ENCODE data around the gene KIAA0040.
A peak's percentile ranks its signal among the peaks of the same experiment; 100 is the strongest.

The KIAA0040 gene

DNA sequence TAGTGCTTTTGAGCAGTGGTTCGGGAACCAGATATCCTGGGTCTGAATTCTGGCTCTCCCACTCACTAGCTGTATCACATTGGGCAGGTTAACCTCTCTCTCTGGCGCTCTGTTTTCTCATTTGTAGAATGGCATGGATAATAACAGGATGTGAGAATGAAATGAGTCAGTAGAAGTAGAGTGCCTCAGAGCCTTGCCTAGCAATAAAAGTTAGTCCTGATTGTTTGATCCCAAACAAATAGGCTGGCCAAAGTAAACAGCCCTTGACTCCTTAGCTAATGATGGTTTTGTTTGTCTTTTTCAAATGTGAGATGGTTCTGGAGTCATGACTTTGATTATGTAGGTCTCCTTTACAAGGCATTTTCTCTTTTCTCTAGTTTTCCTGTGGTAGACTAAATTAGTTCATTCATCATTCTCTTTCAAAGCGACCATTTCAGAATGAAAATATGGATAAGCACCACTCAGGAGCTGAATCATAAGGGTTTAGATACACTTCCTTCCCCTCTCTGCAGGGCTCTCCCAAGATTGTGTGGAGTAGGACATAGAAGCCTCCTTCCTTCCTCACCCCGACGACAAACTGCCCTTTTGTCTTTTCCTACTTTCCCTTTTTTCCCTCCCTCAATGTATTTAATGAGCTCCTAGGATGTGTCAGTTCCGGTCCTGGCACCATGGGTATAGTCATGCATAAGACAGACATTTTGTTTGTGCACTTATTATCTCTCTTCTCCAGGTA, 23.1 kb downstream of the KIAA0040 start:
- DNase-seq, result no peak

DNA sequence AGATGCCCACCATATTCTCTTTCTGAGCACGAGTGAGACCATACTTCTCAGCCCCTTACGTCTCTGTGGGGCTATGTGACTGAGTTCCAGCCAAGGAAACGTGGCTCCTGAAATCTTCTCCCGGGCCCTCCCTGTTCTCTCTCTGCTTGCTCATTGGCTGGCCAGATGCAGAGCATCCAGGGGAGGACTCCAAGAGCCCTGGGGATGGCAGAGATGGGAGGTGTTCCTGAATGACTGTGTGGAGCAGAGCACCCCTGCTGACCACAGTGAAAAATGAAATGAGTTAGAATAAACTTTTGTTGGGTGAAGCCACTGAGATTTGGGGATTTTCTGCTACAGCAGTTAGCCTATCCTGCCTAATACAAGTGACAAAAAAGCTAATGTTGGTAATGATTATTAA, 23.8 kb downstream of the KIAA0040 start:
- no peak for DNase-seq

DNA sequence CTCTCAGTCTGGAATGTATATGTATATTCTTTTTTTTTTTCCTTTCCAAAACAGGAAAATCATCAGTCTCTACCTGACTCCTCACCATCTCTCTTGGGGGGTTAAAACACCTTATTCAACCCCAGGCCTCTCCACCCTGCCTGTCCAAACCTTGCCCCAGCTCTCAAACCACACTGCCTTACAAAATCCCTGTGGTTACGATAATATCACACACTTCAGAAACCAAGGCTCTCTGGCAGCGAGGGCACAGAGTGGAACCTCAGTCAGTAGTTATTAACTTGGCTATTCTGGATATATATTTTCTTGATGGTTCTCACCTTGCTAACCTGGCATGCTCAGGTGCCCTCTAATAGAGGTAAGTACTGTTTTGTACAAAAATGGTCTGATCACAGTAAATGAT, 24.7 kb downstream of the KIAA0040 start:
- no peak for DNase-seq

DNA sequence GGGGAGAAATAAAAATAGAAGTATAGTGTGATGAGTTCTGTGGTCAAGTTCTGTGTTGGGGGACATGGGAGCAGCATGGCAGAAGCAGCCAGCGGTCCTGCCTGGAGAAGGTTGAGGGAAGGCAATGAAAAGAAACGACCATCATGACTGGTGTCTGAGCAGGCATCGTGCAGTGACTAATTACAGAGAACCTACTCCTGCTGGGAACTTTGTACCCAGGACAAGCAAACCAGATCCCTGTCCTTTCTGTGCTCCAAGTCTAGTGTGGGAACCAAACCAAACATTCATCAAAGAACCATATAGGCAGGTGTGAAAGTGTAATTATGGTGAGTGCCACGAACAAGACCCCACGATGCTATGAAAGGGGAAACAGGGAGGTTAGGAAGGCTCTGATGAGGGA, 25.8 kb downstream of the KIAA0040 start:
- DNase-seq, result no peak

DNA sequence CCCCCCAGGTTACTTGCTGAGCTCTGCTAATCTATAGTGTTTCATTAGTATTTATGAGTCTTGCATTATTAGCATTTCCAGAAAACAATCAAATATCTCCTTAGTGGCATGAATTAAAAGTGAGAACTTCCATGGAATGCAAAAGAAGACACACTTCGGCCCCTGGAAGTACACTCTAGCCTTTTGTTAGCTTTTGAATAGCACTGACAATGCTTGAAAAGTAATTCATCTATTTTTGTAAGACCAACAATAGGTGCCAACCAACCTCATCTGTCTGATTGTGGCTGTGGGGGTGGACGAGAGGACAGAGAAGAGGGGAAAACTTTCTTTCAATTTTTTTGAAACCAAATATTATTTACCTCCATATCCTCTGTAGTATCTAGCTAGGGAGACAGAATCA, 27.8 kb downstream of the KIAA0040 start:
- no peak for DNase-seq

DNA sequence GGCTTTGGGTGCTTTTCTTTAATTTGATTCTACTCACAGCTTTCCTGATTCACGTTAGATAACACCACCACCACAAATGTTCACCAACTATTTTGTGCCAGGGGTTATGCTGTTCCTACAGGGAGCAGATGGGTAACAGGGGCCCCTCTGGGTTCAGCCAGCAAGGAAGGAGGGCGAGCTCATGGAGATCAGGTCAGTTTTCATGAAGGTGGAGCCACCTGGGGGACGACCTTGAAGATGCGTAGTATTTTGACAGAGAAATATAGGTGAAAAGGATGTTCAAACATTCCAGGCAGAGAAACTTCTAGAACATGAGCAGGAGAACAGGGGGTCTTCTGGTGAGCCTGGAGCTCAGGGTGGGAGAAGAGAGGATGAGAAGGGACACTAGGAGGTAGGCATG, 28.9 kb downstream of the KIAA0040 start:
- no peak for DNase-seq

DNA sequence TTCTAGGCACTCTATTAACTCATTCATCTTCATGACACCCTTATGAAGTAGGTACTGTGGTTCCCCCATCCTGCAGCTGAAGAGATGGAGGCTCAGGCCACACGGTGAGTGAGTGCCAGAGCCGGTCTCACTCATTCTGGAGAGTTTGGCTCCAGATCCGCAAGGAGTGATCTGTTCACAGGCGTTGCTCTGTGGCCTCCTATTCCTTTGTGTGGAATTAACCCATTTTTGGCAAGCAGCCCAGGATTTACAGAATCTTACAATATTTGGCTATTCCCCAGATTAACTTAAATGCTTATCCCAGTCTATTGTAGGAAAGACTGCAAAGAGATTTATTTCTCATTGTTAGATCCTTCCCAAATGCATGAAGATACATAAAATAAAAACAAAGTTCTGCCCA, 29.6 kb downstream of the KIAA0040 start:
- DNase-seq, result no peak

DNA sequence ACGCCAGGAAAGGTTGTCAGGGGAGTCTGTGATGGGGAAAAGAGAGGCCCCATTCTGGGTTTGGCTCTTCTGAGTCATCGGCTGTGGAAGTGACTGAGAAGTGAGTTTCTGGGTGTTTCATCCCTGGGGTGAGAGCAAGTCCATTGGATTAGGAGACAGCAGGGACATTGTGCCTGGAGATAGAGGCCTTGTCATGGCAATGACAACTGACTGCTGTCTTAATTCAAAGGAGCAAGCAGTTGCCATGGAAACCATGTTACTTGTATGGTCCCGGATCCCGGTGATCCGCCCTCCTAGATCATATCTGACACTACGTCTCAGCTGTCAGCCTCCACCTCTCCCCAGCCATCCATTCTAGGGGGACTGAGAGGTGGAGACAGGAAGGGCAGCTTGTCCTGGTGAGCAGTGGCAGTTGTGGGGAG, 34.4 kb downstream of the KIAA0040 start:
- DNase-seq, result no peak

DNA sequence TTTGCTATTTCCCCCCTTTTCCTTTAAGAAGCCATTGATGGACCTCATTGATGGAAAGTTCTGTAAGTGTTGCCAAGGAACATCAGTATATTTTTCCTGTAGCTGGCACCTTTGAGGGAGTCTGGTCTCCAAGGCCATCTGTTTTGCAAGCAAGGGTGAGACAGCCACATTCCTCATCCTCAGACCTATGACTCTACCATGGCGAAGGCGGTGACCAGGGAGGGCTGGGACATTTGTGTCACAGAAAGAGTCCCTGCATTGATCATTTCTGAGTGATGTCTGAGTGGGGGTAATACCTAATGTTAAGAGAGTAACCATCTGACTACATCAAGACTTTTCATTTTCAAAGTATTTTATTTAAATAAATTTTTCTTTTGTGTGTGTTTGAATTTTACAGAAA, 35.4 kb downstream of the KIAA0040 start:
- DNase-seq, result no peak

DNA sequence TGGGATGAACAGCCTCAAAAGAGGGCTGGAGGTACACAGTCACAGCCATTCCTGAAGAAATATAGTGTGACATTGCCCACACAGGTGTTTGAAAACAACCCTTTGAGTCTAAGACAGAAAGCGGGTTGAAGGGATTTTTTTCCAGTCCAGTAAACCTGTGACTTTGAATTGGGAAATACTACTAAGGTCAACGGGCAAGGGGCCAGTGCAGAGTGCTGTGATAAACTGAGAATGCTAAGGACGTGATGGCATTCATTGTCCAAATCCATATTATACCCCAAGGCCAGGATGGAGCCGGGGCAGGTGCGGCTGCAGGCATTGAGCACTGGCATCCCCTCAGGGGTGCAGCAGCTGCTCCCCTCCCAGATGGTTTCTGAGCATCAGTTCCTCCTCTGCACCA, 36.6 kb downstream of the KIAA0040 start:
- DNase-seq, result no peak

DNA sequence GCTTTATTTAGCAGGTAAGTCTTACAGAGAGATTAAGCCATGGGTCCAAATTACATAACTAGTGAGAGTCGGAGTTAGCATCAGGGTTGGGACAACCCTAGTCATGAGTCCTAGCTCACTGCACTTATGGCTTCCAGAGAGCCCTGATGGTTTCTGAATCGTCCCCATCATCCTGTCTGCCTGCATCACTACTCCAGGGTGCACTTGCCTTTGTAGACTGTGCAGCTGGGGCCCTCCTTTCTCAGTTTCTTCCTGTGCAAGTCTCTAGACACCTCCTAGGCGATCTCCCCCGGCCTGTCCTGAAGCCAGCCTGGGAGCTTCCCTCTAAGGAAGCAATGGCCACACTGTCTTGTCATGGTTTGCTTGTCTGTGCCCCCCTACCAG, 37.1 kb downstream of the KIAA0040 start:
- no peak for DNase-seq

DNA sequence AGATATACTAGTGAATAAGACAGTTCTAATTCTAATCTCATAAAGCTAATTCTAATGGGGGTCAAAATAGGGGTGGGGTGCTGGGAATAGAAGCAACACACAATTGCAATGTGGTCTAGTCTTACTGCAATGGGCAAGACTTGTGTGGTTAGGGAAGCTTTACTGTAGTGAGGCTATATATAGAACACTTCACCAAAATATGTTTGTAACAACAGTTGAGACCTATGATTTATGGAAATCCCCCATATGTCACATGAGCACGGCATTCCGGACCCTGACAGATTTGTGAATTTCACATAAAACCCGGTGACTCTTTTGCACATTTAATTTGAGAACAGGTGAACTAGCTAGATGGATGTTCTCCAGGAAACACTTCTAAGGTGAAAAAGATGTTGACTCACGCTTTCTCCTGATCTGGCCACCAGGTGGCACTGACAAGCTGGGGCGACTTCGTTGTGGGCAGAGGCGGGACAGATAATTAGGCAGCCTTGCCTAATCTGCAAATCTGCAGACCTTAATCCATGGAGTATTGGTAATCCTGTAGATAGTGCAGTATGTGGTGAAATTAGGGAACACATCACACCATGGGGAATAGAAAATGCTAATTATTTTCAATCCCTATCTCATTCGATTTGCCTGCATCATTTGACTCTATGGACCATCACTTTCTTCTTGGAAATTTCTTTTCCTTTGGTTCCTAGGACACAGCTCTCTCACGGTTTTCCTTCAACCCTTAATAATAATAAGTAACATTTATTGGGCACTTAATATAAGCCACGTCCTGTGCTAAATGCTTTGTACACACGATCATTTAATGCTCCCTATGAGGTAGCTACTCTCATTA, 37.7 kb downstream of the KIAA0040 start:
- peak; percentile 37 for DNase-seq

DNA sequence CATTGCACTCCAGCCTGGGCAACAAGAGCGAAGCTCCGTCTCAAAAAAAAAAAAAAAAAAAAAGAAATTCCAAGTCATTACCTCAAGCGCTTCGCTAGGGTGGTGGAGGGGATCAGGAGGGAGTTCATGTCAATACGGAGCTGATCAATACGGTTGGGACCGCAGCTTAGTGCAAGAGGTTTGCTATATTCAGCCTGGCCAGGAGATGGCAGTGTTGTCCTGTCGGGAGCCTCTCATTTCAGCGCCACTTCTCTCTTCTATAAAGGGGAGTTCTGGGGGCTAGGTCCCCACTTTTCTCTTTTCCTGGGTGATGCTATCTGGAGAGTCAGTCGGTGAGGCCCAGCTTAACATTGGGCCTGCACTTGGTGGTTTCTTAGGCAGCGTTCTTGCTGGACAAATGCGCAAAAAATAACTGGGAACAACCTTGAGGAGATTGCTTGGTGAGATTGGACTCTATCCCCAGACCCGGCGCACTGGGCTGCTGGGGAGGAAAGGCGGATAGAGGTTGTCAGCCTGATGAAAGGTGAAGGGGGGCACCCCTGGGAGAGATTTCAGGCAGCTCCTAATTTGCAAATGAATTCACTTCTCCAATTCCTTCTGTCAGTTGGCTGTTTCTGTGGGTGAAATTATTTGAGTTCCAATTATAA, 40.4 kb downstream of the KIAA0040 start:
- peak; percentile 33 for DNase-seq

DNA sequence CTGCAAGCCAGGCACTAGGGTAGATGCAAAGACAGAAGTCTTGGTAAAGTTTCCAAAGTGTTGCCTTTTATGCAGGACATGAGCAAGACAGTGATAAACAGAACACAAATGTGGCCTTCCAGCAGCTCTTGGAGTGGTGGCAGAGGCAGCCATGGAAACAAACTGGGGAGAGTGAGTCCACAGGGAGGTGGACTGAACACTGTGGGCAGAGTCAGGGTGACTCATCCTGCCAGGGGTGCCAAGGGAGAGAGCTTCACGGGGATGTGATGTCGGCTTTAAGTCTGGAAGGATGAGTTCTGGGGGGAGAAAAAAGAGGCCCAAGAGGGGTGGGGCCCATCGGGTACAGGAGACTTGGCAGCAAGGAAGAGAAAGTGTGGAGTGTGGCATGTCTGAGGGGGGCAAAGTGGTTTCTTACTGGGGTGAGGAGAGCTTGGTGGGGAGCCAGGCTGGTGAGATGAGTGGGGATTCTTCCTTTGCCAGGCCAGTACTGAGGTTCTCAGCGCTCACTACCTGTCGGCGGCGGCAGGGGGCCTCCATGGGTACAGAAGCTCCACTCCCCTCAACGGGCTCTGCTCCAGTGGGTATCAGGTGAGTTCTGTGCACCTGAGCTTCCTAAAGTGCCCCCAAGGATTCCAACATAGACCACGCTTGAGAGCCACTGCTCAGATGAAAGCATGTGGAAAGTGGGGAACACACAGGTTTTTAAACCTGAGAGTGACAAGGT, 41.8 kb downstream of the KIAA0040 start:
- no peak for DNase-seq

DNA sequence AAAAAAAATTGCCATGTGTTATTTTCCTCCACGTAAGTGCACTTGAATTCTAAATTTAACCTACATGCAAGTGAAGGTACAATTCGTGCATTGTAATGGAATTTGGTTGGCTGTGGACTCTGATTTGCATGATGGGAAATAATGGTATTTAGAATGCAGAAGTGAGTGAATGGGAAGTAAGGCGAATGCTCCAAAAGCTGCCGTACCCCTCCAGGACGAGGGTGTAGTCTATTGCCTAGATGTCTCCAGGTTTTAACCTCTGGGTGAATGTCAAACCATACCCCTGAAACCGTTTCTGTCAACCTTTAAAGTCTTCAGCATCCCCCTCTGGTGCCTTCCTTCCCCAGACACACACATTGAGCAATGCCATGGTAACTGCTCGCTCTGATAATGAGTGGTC, 44.5 kb downstream of the KIAA0040 start:
- DNase-seq, result no peak

DNA sequence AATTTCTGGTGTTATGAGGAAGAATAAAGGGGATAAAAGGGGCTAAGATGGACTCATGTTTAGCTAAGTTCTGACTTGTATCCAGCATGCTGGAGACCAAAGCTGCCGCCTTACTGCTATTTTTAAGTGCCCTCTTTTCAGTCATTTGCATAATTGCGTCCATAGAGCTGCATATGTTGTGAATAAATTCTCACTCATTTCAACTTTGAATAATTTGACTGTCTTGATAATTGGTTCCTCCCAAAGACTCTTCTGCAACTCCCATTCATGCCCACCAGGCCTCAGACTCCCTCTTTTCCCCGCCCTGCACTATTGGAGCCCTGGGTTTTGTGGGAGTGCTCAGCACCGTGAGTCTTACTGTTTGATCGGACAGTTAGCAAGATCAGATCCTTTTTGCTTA, 45.0 kb downstream of the KIAA0040 start:
- DNase-seq, result no peak

DNA sequence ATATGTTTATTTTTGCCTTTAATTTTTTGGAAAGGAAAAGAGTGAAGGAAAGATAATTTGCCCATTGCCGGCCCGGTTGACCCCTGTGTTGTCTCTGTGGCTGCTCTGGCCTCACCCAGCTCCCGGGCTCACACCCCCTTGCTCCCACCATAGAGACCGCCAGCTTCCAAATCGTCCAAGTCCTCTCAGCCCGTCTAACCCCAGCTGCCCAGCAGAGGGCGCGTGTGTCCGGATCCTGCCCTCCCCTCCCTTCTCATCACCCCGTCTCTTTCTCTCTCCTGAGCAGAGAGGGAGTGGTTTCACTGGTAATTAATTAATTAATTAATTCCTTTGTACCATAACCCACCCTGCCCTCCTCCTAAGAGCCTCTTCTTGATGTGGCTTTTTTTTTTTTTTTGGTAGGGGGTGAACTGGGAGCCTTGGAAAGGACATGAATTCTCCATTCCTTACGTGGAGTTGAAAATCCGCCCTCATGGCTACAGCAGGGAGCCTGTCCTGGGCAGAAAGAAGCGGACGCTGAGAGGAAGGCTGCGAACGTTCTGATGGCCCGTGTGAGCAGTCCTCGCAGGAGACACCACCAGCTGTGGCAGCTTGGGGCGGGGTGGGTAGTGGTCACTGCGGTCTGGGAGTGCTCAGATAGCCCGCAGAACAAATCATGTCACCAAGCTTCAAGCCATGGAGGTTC, 45.9 kb downstream of the KIAA0040 start:
- peak; percentile 30 for DNase-seq

DNA sequence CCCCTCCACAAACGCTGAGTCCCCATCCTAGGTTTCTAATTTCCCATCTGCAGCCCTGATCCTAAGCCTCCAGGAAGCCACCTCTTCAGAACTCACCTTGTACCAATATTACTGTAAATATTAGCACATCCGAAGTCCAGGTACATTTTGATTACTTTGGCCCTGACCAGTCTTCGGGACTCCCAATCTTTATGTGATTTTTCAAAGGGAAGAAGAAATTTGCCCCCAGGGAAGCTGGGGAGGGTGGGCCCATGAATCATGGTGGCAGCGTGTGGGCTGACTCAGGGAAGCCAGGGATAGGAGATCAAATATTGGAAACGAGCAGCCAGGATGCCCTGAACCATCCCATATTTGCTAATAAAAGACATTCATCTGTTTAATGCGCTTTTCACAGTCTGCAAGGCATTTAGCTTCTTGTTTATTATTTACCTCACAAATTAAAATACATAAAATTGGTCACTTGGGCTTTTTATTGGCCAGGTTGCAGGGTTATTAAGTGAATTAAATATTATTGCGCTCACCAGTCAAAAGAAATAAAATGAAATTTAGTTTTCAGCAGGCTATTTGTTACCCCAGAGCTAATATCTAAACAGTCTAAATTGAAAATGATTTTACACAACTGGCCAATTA, 46.6 kb downstream of the KIAA0040 start:
- no peak for DNase-seq

DNA sequence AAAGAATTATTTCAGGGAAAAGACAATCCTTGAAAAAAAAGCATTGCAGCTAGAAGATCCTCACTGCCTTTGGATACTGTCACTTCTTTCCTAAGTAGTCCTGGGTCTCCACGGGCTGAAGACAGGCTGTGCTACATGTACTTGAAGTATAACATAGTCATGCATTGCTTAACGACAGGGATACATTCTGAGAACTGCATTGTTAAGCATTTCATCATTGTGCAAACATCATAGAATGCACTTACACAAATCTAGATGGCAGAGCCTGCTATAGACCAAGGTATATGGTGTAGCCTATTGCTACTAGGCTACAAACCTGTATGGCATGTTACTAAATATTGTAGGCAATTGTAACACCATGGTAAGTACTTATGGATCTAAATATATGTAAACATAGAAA, 54.0 kb downstream of the KIAA0040 start:
- DNase-seq, result no peak

DNA sequence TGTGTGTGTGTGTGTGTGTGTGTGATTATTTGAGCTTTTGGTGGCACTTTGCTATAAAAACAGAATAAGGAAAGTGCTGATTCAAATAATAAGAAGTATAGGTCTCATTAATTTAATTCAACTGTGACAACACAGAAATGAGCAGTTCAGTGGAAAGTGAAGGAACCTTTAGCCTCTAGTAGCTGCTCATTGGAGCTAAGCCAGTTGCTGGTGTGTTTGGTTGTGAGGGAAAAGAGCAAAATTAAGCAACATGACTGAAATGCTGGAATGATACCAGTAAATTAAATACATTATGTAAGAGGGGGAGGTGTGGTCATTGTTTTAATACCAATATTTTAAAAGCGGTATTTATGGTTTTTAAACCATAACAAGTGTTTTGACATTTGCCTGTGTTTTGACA, 55.2 kb downstream of the KIAA0040 start:
- no peak for DNase-seq

DNA sequence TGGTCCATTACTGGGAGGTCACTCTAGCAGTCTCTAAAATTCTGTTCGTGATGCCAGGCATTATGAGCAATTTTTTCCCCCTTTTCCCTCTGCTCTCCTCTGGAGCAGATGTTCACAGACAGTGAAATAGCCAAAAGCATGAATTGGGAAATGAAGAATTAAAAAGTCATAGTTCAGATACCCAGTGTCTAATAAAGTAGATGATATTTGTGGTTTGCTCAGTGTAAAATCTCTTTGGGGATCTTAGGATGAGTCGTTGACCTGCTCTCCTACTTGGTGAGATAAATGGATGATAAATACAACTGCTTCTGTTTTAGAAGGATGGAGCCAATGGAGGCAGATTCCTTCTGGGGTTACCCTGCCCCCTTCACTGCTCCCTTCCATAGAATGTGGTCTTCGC, 56.3 kb downstream of the KIAA0040 start:
- DNase-seq, result no peak

DNA sequence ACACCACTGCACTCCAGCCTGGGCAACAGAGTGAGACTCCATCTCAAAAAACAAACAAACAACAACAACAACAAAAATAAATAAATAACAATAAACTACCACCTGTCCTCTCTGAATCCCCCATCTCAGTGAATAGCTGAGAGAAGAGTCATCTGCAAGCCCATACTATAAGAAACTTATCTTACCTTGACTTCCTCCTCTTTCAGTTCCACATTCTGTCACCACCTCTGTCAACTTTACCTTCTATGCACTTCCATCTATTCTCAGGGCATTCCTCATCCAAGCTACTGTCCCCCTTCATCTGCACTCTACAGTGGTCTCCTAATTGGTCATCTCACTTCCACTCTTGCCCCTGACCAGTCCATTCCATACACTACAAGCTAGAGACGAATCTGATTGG, 58.1 kb downstream of the KIAA0040 start:
- no peak for DNase-seq
